Measurements from ENCODE around the gene OR12D3.

GRCh38 chr6:29419516-29419915, 44.4 kb upstream of the OR12D3 start:
- TF ChIP-seq EZH2phosphoT487 (IDR thresholded peaks at IDR 0.05; ENCODE audit: insufficient read depth, low read depth) (no peak), EZH2 (IDR thresholded peaks at IDR 0.05; ENCODE audit: insufficient read depth, poor library complexity, severe bottlenecking) (no peak)
